ENCODE measurements around the gene ARAP3. TPM values are rescaled to one million over a fixed set of nuclear protein-coding genes. Genes with fewer than 3 reads are reported as not detected.

Gene ARAP3
- total and polyA plus RNA-seq, 4 donors = 2.8 to 11.6 (median 8.4) TPM

DNA sequence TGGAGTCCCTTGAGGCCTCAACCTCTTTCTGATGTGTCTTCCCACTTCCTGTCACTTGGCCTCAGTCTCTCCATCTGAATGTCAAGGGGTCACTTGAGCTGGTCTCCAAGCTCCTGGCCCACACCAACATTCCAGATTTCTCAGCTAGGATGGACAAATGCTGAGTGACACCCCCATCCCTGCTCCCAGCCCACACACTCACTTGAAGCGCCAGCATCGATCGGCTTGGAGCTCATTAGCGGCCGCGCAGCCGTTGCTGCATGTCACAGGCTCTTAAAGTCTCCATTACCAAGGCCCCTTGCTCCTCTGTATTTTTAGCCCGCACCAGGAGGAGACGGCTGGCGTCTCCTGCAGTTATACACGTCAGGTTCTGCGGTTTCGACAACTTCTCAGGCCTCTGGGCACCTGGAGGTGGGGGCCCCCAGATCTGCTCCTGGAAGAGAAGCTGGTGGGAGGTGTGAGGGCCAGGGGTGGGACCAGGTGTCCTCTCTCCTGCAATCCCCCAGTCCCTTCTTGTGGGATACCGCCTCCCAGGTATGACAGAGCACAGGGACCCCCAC is 33.4 kb upstream of the ARAP3 start:
- no peak overlapping the region for H3K4me3 ChIP-seq (ENCODE audit: low read depth, low read length)
- H3K27ac ChIP-seq (ENCODE audit: low read depth, low read length) = no peak overlapping the region
- H3K27me3 ChIP-seq (ENCODE audit: control insufficient read depth, insufficient read depth, low read length) = no peaks in the 10 kb centered on the region
- 47% methylated on average over 8 of the region's 14 CpGs for WGBS (ENCODE audit: insufficient coverage)
- DNase-seq (ENCODE audit: low read depth in 4 of 6, low spot score in 6 of 6) = peak in 1 of 6 donors; percentile 52
- no peaks in the 10 kb centered on the region for H3K36me3 ChIP-seq (ENCODE audit: control insufficient read depth, insufficient read depth, low read length)
- H3K9me3 ChIP-seq (ENCODE audit: control insufficient read depth, insufficient read depth, low read length) = no peaks in the 10 kb centered on the region
- H3K4me1 ChIP-seq (ENCODE audit: control insufficient read depth, insufficient read depth, low read length) = peaks cover 10% of the 10 kb centered on the region

- Histone ChIP-seq H3K4me1 (ENCODE audit: control insufficient read depth, insufficient read depth, low read length) (peaks cover 10% of the 10 kb centered on the region), H3K27me3 (ENCODE audit: control insufficient read depth, insufficient read depth, low read length) (no peaks in the 10 kb centered on the region), H3K27ac (ENCODE audit: low read depth, low read length) (no peak overlapping the region), H3K9me3 (ENCODE audit: control insufficient read depth, insufficient read depth, low read length) (no peaks in the 10 kb centered on the region), H3K36me3 (ENCODE audit: control insufficient read depth, insufficient read depth, low read length) (no peaks in the 10 kb centered on the region), H3K4me3 (ENCODE audit: low read depth, low read length) (no peak overlapping the region)
- DNase-seq (ENCODE audit: low read depth in 4 of 6, low spot score in 6 of 6) = no peak
- WGBS (ENCODE audit: insufficient coverage) = no CpG with 5 or more reads among the region's 1 CpG
These were observed 32.7 kb upstream of the ARAP3 start for GRCh38 chr5:141714542-141715310.

GRCh38 chr5:141713616-141714309 is 31.7 kb upstream of the ARAP3 start:
- no peak overlapping the region for H3K27ac ChIP-seq (ENCODE audit: low read depth, low read length)

DNA sequence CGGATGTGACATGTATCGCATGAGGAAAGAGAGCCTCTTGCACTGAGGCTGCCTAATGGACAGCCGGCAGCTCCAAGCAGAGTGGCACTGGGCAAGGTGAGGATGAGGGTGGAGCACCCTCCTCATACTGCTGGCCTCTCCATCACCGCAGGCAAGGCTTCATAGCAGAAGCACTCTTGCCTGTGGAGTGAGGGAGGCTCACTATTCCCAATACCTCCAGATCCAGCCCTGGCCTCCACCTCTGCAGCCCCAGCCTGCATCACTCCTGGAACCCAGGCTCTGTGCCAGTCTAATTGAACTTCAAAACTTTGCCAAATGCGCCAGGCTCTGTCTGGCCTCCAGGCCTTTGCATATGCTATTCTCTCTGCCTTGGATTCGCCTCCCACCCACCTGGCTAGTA is 29.7 kb upstream of the ARAP3 start:
- WGBS (ENCODE audit: insufficient coverage) = 78% methylated on average over 6 of the region's 6 CpGs
- Histone ChIP-seq H3K27ac (ENCODE audit: low read depth, low read length) (no peak overlapping the region), H3K27me3 (ENCODE audit: control insufficient read depth, insufficient read depth, low read length) (no peaks in the 10 kb centered on the region), H3K36me3 (ENCODE audit: control insufficient read depth, insufficient read depth, low read length) (no peaks in the 10 kb centered on the region), H3K9me3 (ENCODE audit: control insufficient read depth, insufficient read depth, low read length) (no peaks in the 10 kb centered on the region), H3K4me3 (ENCODE audit: low read depth, low read length) (no peak overlapping the region), H3K4me1 (ENCODE audit: control insufficient read depth, insufficient read depth, low read length) (peaks cover 10% of the 10 kb centered on the region)
- no peak for DNase-seq (ENCODE audit: low read depth in 4 of 6, low spot score in 6 of 6)

More at GRCh38 chr5:141713616-141714309, 31.7 kb upstream of the ARAP3 start:
- Histone ChIP-seq H3K9me3 (ENCODE audit: control insufficient read depth, insufficient read depth, low read length) (no peaks in the 10 kb centered on the region), H3K36me3 (ENCODE audit: control insufficient read depth, insufficient read depth, low read length) (no peaks in the 10 kb centered on the region), H3K4me3 (ENCODE audit: low read depth, low read length) (no peak overlapping the region), H3K4me1 (ENCODE audit: control insufficient read depth, insufficient read depth, low read length) (peaks cover 10% of the 10 kb centered on the region), H3K27me3 (ENCODE audit: control insufficient read depth, insufficient read depth, low read length) (no peaks in the 10 kb centered on the region)
- 87% methylated on average over 5 of the region's 7 CpGs for WGBS (ENCODE audit: insufficient coverage)
- no peak for DNase-seq (ENCODE audit: low read depth in 4 of 6, low spot score in 6 of 6)

- H3K36me3 ChIP-seq (ENCODE audit: control insufficient read depth, insufficient read depth, low read length) = no peaks in the 10 kb centered on the region
- no peak overlapping the region for H3K27ac ChIP-seq (ENCODE audit: low read depth, low read length)
- 66% methylated on average over 4 of the region's 6 CpGs for WGBS (ENCODE audit: insufficient coverage)
- H3K9me3 ChIP-seq (ENCODE audit: control insufficient read depth, insufficient read depth, low read length) = no peaks in the 10 kb centered on the region
- H3K4me3 ChIP-seq (ENCODE audit: low read depth, low read length) = no peak overlapping the region
- no peaks in the 10 kb centered on the region for H3K27me3 ChIP-seq (ENCODE audit: control insufficient read depth, insufficient read depth, low read length)
- DNase-seq (ENCODE audit: low read depth in 4 of 6, low spot score in 6 of 6) = no peak
- H3K4me1 ChIP-seq (ENCODE audit: control insufficient read depth, insufficient read depth, low read length) = peaks cover 2% of the 10 kb centered on the region
These were observed 27.8 kb upstream of the ARAP3 start for GRCh38 chr5:141709699-141710267.

- no peaks in the 10 kb centered on the region for H3K36me3 ChIP-seq (ENCODE audit: control insufficient read depth, insufficient read depth, low read length)
- H3K27me3 ChIP-seq (ENCODE audit: control insufficient read depth, insufficient read depth, low read length) = peaks cover 8% of the 10 kb centered on the region
- peaks cover 5% of the 10 kb centered on the region for H3K4me1 ChIP-seq (ENCODE audit: control insufficient read depth, insufficient read depth, low read length)
- no peak overlapping the region for H3K4me3 ChIP-seq (ENCODE audit: low read depth, low read length)
- DNase-seq (ENCODE audit: low read depth in 4 of 6, low spot score in 6 of 6) = no peak
- no peak overlapping the region for H3K27ac ChIP-seq (ENCODE audit: low read depth, low read length)
- H3K9me3 ChIP-seq (ENCODE audit: control insufficient read depth, insufficient read depth, low read length) = no peaks in the 10 kb centered on the region
- 83% methylated on average over 1 of the region's 9 CpGs for WGBS (ENCODE audit: insufficient coverage)
These were observed 26.0 kb upstream of the ARAP3 start for GRCh38 chr5:141708016-141708415.

GRCh38 chr5:141707510-141707909 is 25.5 kb upstream of the ARAP3 start:
- WGBS (ENCODE audit: insufficient coverage) = 100% methylated on average over 2 of the region's 8 CpGs
- DNase-seq (ENCODE audit: low read depth in 4 of 6, low spot score in 6 of 6) = no peak
- Histone ChIP-seq H3K27ac (ENCODE audit: low read depth, low read length) (no peak overlapping the region), H3K4me1 (ENCODE audit: control insufficient read depth, insufficient read depth, low read length) (peaks cover 10% of the 10 kb centered on the region), H3K27me3 (ENCODE audit: control insufficient read depth, insufficient read depth, low read length) (peaks cover 10% of the 10 kb centered on the region), H3K36me3 (ENCODE audit: control insufficient read depth, insufficient read depth, low read length) (no peaks in the 10 kb centered on the region), H3K9me3 (ENCODE audit: control insufficient read depth, insufficient read depth, low read length) (no peaks in the 10 kb centered on the region), H3K4me3 (ENCODE audit: low read depth, low read length) (no peak overlapping the region)

GRCh38 chr5:141706121-141706520 is 24.1 kb upstream of the ARAP3 start:
- no peak overlapping the region for H3K27ac ChIP-seq (ENCODE audit: low read depth, low read length)
- H3K4me1 ChIP-seq (ENCODE audit: control insufficient read depth, insufficient read depth, low read length) = peaks cover 24% of the 10 kb centered on the region
- H3K27me3 ChIP-seq (ENCODE audit: control insufficient read depth, insufficient read depth, low read length) = peaks cover 14% of the 10 kb centered on the region
- H3K36me3 ChIP-seq (ENCODE audit: control insufficient read depth, insufficient read depth, low read length) = no peaks in the 10 kb centered on the region
- DNase-seq (ENCODE audit: low read depth in 4 of 6, low spot score in 6 of 6) = no peak
- H3K4me3 ChIP-seq (ENCODE audit: low read depth, low read length) = no peak overlapping the region
- no peaks in the 10 kb centered on the region for H3K9me3 ChIP-seq (ENCODE audit: control insufficient read depth, insufficient read depth, low read length)
- 80% methylated on average over 2 of the region's 3 CpGs for WGBS (ENCODE audit: insufficient coverage)

DNA sequence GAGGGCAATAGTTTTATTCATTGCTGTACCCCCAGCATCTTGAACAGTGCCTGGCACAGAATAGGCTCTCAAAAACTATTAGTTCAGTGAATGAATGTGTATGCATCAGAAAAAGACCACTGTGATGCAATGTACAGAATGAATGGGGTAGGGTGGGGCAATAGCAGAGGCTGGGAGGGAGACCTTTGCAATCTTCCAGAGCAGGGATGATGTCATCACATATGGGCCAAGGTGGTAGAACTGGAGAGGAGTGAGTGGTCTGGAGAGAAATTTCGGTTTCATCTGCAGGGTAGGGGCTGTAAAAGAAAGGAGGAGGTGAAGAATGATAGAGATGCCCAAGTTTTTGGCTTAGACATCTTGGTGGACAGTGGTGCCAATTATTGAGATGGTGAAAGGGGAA is 23.4 kb upstream of the ARAP3 start:
- 88% methylated on average over 1 of the region's 1 CpG for WGBS (ENCODE audit: insufficient coverage)
- DNase-seq (ENCODE audit: low read depth in 4 of 6, low spot score in 6 of 6) = no peak
- Histone ChIP-seq H3K4me3 (ENCODE audit: low read depth, low read length) (no peak overlapping the region), H3K27ac (ENCODE audit: low read depth, low read length) (no peak overlapping the region), H3K9me3 (ENCODE audit: control insufficient read depth, insufficient read depth, low read length) (no peaks in the 10 kb centered on the region), H3K36me3 (ENCODE audit: control insufficient read depth, insufficient read depth, low read length) (no peaks in the 10 kb centered on the region), H3K4me1 (ENCODE audit: control insufficient read depth, insufficient read depth, low read length) (peaks cover 25% of the 10 kb centered on the region), H3K27me3 (ENCODE audit: control insufficient read depth, insufficient read depth, low read length) (peaks cover 19% of the 10 kb centered on the region)

Measured in spinal cord (tissue), 10 donors.